BE2C (cell line): ENCODE measurements around the gene SLC9A3.

Experiments used
- DNase-seq: peaks from one replicate; pipeline ENCODE4 v3.0.0-alpha.2; 2020
- H3K27me3 ChIP-seq: fragments of 250-450 bp; sonication (Bioruptor Pico); 2 replicates; pipeline ENCODE4 v1.5.1; 2020; ENCODE audit warnings: mild to moderate bottlenecking
- H3K36me3 ChIP-seq: fragments of 250-450 bp; sonication (Bioruptor Pico); 2 replicates; pipeline ENCODE4 v1.5.1; 2020; ENCODE audit warnings: mild to moderate bottlenecking
- H3K4me1 ChIP-seq: fragments of 250-450 bp; sonication (Bioruptor Pico); 2 replicates; pipeline ENCODE4 v1.5.1; 2020
- H3K4me3 ChIP-seq: 2 replicates; pipeline ENCODE4 v1.5.1; 2011; ENCODE audit warnings: low read depth, low read length
- H3K9me3 ChIP-seq: fragments of 250-450 bp; sonication (Bioruptor Pico); 2 replicates; pipeline ENCODE4 v1.5.1; 2020
- TF ChIP-seq, protein P1 (sequence below): IDR thresholded peaks from 2 replicates; pipeline ENCODE4 v1.5.1; 2012; ENCODE audit warnings: mild to moderate bottlenecking, low read depth, low read length

Gene SLC9A3

DNA sequence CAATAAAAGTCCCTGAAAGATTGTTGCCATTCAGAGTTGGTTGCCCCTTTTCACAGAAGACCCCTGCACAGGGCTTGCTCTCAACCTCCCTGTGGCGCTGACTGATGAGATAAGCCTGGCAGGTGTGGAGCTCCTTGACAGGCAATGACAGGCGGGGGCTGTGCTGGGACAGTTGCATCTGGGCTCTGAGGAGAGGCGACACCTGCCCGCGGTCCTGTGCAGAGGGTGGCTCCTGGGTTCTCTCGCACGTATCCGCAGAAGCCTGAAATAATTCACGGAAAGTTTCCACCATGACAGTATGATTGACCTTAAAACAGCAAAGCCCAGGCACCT lies 101.0 kb downstream of the SLC9A3 start:
- DNase-seq: no peak
- H3K27me3 ChIP-seq: no peaks in the 10 kb centered on the region
- no peaks in the 10 kb centered on the region for H3K36me3 ChIP-seq
- no peak overlapping the region for H3K4me3 ChIP-seq
- no peaks in the 10 kb centered on the region for H3K4me1 ChIP-seq
- TF ChIP-seq, protein P1, sequence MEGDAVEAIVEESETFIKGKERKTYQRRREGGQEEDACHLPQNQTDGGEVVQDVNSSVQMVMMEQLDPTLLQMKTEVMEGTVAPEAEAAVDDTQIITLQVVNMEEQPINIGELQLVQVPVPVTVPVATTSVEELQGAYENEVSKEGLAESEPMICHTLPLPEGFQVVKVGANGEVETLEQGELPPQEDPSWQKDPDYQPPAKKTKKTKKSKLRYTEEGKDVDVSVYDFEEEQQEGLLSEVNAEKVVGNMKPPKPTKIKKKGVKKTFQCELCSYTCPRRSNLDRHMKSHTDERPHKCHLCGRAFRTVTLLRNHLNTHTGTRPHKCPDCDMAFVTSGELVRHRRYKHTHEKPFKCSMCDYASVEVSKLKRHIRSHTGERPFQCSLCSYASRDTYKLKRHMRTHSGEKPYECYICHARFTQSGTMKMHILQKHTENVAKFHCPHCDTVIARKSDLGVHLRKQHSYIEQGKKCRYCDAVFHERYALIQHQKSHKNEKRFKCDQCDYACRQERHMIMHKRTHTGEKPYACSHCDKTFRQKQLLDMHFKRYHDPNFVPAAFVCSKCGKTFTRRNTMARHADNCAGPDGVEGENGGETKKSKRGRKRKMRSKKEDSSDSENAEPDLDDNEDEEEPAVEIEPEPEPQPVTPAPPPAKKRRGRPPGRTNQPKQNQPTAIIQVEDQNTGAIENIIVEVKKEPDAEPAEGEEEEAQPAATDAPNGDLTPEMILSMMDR: no peak
- H3K9me3 ChIP-seq: no peaks in the 10 kb centered on the region

DNA sequence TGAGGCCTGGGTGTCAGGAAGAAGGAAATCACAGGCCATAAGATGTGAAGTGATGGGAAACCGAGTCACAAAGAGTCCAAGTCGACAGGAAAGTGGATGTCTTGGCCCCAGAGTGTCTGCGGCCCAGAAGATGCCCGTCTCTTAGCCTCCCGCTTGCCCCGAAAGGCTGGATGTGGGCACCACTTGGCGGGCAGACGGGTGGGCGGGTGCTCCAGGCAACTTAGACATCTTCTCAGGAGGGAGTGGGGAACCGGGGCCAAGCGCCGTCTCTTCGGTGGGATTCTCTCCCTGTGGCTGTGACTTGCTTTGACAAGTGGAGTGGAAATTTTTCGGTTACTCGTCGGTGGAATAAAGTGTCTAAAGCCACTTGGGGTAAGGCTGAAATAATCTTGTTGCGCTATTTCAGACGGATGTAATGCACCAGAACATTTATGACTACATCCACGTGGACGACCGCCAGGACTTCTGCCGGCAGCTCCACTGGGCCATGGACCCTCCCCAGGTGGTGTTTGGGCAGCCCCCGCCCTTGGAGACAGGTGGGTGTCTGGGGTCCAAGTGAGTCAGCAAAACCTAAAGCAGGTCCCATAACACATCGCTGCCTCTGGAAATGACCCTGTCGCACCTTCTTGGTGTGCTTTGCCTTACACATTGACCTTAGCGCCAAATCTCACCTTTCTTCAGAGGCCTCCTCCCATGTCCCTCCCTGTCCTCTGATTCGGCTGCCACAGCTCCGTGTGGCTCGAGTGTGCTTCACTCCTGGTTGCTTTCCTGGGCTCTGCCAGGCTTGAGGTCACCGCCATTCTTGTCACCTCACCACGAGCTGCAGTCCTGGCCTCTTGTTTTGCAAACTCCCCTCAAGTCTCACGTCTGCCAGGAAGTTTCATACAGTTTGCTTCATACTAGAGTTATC lies 101.7 kb downstream of the SLC9A3 start:
- H3K4me1 ChIP-seq: no peaks in the 10 kb centered on the region
- no peak for DNase-seq

DNA sequence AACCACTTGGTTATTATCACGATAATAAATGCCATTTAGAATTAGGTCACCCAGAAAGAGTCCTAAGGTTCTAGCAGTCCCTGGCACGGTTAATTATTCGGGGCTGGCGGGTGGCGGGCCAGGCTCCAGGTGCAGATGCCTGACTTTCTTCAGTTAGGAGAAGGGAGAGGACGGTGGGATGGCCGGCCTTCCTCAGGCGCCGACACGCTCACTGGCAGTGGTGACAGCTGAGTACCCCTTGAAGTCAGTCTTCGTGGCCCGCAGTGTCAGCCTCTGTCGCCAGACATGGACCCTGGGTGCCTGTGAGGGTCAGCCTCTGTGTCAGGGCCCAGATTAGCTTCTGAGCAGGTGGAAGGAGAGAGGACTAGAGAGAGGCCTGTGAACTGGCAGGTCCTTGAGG lies 102.3 kb downstream of the SLC9A3 start:
- H3K4me3 ChIP-seq: no peak overlapping the region
- no peak for DNase-seq
- TF ChIP-seq, protein P1: no peak
- no peaks in the 10 kb centered on the region for H3K27me3 ChIP-seq
- no peaks in the 10 kb centered on the region for H3K36me3 ChIP-seq
- no peaks in the 10 kb centered on the region for H3K9me3 ChIP-seq
- no peaks in the 10 kb centered on the region for H3K4me1 ChIP-seq

More for the DNA sequence above, 101.7 kb downstream of the SLC9A3 start:
- Histone ChIP-seq H3K4me3 (no peak overlapping the region), H3K9me3 (no peaks in the 10 kb centered on the region), H3K36me3 (no peaks in the 10 kb centered on the region), H3K27me3 (no peaks in the 10 kb centered on the region)
- TF ChIP-seq, protein P1: no peak

DNA sequence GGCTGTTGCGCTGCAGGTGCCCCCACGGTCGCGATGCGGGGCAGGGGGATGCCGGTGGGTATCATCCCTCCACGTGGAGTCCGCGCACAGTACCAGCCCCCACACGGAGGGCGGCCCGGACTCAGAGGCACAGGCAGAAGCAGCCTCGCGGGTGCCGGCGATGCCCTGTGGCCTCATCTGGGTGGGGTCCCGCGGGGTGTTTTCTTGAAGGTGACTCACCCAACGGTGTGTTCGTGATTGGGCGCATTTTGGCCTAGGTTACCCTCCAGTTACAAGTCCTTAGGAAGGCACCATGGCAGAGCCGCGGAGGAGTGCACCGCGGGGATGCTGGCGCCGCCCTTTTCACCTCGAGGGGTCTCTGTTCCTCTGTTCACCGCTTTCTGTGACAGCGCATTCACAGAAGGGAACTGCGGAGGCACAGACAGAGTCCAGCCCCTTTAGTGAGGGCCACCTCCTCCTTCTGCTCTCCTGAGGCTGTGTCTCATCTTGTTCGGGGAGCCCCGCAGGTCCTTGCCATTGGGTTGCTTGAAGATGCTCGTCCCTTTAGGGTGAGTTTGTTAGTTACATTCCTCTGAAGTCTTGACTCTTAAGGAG lies 102.9 kb downstream of the SLC9A3 start:
- Histone ChIP-seq H3K36me3 (no peaks in the 10 kb centered on the region), H3K4me1 (no peaks in the 10 kb centered on the region), H3K4me3 (no peak overlapping the region), H3K27me3 (no peaks in the 10 kb centered on the region), H3K9me3 (no peaks in the 10 kb centered on the region)
- no peak for DNase-seq
- TF ChIP-seq, protein P1: no peak

DNA sequence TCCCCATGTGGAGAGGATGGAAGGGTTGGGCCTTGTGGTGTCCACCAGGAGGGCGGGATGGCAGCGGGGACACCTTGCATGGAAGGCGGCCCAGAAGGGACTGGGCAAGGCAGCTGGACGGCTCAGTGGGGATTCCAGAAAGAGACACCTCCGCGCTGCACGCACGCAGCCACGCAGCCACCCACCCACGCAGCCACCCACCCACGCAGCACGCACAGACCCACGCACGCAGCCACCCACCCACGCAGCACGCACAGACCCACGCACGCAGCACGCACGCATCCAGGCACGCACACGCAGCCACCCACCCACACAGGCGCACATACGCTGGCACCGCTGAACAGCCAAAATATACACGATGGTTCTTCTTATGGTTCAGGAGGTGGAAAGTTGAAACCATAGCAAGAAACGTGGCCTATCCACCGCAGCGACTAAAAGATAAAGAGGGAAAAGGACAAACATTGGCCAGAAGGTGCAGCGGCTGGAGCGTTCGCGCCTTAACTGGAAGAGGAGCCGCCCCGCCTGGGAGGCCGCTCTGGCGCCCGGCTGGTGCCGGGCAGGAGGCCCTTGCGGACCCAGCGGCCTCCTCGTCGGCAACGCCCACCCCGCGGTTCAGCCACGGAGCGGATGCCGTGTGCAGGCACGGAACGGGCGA lies 103.5 kb downstream of the SLC9A3 start:
- TF ChIP-seq, protein P1: no peak
- no peaks in the 10 kb centered on the region for H3K9me3 ChIP-seq
- no peak for DNase-seq
- no peaks in the 10 kb centered on the region for H3K36me3 ChIP-seq
- H3K27me3 ChIP-seq: no peaks in the 10 kb centered on the region
- H3K4me1 ChIP-seq: peaks cover 4% of the 10 kb centered on the region
- no peak overlapping the region for H3K4me3 ChIP-seq
